GM19238 (cell line): ENCODE data around the gene DCST2.

Experiments
- DNase-seq: peaks from one replicate; pipeline ENCODE4 v3.0.0; 2011; ENCODE audit warnings: low spot score; ENCODE audit not compliant: insufficient read length

DCST2 gene

GRCh38 chr1:155026588-155026987 lies 7.0 kb downstream of the DCST2 start:
- DNase-seq = no peak

DNA sequence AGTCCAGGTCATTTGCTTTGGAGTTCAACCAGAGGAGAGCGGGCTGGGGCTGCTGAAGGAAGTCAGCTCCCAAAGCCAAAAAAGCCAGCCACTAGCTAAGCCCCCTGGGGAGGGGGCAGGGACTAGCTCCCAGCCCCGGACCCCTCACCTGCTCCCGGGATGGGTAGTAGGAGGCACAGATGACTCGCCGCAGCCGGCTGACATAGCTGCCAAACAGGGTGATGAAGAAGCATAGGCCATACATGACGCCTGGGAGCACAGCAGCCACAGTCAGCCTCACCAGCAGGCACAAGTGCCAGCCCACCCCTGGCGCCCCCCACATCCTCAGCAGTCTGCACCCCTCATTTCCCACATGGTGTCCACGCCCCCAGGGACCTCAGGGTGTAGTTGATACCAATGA lies 7.4 kb downstream of the DCST2 start:
- no peak for DNase-seq

DNA sequence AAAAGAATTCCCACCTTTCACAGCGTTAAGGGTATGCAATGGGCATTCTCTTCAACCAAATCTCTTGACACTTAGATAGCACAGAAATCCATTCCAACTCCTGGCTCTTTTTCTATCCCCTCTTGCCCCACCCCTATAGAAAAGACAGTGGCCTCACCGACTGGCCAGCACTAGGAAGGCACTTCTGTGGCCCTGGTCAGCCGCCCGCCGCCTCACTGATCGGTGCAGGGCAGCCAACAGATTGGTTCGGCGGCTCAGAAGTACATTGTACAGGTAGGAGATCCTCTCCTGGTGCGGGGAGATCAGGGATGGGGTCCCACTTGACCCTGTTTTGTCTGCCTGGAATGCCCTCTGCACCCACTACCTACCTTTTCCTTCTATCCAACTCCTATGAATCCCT lies 9.3 kb downstream of the DCST2 start:
- DNase-seq = no peak

DNA sequence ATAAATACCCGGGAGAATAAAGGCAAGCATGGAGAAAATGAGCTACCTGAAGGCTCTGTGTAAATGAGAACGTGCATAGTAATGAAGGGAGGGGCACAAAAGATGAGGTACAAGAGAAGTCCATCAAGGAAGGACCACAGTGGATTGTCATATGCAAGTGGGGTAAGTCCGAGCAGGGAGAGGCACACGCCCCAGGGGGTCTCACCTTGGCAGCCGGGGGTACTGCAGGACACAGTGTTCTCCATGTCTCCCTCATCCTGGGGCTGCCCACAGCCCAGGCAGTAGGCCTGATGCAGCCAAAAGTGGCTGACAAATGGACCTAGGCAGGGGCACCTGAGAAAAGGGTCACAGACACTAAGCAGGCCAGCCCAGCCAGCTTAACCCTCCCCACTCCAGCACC lies 10.0 kb downstream of the DCST2 start:
- no peak for DNase-seq

GRCh38 chr1:155022927-155023236 lies 10.7 kb downstream of the DCST2 start:
- DNase-seq = no peak

DNA sequence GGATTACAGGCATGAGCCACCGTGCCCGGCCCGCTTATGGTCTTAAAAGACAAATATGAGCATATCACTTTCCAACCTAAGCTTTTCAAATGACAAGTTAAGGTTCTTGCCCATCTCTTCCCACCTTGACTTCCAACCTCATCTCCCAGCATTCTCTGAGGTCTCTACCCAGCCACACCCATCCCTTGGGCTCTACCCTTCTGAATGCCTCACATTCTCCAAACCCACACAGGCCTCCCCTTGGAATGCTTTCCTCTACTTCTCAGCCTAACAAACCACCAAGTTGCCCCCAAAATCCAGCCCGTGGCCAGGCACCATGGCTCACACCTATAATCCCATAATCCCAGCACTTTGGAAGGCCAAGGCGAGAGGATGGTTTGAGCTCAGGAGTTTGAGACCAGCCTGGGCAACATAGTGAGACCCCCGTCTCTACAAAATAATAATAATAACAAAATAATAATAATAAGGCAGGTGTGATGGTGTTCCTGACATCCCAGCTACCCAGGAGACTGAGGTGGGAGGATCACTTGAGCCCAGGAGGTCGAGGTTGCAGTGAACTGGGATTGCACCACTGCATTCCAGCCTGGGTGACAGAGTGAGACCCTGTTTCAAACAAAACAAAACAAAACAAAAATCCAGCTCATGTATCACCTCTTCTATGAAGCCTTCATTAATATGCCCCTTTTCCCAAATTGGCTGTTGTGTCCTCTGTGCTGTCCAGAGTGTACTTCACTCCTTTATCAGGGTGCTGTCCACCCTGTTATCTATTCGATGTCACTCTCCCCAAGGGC lies 11.2 kb downstream of the DCST2 start:
- no peak for DNase-seq

DNA sequence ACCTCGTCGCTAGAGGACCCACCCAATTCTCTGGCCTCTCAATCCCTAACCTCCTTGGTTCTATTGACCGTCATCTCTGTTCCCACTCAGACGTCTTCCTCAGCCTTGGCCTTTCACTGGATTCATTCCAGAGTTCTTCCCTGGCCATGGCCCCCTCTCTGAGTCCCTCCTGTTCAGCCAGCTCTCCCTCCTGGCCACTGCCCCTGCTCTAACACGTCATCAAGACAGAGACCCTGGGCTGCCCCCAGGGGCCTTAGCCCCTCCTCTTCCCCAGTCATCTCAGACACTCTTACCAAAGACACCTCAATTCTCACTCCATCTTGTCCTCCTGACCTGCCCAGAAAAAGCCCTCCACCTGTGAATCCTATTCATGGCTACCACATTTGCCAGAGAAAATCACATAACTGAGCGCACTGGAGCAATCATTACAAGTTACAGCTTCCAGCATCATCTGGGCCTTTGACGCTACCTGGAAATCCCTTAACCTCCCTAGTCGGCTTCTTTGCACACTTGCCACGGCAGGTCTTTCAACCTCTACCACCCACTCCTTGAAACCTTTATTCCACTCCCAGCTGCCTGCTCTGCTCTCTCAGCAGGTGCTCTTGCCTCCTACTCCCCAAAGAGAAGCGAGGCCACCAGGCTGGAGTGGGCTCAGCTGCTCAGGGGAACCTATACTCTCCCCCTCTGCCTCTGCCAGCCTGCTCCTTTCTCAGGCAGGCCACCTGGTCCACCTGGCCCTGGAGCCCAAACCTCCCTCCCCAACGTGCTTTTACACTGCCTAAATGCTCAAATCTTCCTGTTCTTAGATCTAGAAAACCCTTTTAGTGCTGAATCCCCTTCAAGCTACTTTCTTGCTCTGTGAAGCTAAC lies 14.0 kb downstream of the DCST2 start:
- no peak for DNase-seq

DNA sequence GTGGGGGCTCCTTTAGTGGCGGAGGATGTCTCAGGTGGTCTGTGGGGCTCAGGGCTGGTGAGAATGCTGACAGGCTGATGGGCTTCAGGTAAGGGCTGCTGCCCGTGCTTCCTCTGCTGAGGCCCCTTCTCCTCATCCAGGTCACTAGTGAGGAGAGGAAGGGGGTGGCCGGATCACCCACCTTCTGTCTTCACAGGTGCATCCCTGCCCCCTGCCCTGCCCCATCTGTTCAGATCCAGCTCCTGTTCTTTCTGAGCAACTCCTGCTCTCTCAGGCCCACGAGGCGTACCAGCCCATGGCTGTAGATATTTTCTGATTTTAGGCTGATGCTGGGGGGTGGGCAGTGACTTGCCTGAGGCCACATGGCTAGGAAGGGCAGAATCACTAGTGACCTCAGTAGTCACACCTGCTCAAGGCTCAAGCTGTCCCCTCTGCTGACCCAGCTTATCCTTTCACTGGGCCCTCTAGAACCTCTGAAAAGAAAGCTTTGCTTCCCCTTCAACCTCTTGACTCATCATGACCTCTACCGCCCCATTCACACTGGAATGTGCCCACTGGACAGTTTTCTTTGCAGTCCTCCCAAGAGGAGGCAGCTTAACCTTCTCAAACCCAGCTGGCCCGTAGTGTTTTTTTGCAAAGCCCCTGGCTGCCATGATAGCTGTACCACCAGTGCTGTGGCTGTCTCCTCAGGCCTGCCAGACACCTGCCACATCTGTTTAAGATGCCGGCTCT lies 14.8 kb downstream of the DCST2 start:
- DNase-seq = no peak

- peak; percentile 64 for DNase-seq
Observed at GRCh38 chr1:155017946-155018316, 15.7 kb downstream of the DCST2 start.

DNA sequence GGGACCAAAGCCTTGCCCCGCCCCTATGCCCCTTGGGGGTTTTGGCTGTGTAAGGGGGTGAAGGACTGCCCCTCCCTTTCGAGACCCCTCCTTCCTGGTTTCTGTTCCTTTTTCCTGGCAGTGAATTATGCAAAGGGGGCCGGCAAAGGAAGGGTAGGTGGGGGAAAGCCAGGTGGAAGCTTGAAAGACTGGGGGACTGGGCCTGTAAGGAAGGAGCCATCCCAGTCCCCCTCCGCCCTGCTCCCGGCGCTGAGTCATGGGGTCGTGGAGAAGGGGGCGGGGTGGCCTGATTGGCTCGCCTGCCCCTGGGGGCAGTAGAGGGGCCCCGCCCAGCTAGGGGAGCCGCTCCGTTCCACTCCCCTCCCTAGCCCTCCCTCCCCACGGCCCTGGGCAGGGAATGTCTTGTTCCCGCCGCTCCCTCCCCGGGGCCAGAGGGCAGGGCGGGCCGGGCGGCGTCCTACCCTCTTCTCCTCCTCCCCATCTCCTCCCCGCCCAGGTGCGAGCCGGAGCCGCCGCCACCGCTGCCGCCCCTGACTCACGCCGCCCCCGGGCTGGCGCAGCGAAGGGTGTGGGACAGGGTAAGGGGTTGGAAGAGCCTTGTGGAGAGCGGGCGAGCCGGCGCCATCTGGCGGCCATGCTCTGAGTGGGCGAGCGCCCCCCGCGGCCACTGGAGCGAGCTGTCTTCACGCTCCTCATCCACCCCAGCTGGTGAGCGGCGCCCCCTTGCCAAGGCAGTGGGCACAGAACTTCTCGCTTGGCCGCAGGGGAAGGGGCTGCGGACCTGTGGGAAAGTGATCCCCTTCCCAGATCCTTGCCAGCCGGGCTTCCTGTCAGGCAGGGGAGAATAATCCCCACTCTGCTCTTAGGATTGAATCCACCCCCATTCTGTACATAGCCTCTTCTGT lies 16.3 kb downstream of the DCST2 start:
- DNase-seq = peak; percentile 87

GRCh38 chr1:155016231-155016831 lies 17.2 kb downstream of the DCST2 start:
- DNase-seq = no peak

DNA sequence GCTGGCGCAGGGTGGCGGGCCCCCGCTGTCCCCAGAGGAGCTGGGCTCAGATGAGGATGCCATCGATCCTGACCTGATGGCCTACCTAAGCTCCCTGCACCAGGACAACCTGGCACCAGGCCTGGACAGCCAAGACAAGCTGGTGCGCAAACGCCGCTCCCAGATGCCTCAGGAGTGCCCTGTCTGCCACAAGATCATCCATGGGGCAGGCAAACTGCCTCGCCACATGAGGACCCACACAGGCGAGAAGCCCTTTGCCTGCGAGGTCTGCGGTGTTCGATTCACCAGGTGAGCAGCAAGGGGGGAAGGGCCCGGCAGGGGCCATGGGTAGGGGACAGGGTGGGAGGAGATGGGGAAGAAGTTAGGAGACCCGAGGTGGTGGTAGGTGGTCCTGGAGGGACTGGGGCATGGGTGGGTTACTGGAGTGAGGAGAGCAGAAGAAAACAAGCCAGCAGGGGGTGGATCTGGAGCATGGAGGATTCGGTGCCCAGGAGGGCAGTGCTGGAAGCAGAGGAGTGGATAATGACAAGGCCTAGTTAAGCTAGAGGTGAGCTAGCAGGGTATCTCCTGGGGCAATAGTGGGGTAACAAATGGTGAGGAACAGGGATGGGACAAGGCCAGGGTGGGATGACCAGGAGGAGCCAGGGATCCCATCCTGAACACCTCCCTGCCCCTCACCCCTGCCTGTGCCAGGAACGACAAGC lies 17.9 kb downstream of the DCST2 start:
- no peak for DNase-seq

- DNase-seq = no peak
Observed at GRCh38 chr1:155014709-155015508, 18.7 kb downstream of the DCST2 start.

- no peak for DNase-seq
Observed at GRCh38 chr1:155013632-155014031, 19.9 kb downstream of the DCST2 start.

GRCh38 chr1:155012776-155013602 lies 20.6 kb downstream of the DCST2 start:
- no peak for DNase-seq

DNA sequence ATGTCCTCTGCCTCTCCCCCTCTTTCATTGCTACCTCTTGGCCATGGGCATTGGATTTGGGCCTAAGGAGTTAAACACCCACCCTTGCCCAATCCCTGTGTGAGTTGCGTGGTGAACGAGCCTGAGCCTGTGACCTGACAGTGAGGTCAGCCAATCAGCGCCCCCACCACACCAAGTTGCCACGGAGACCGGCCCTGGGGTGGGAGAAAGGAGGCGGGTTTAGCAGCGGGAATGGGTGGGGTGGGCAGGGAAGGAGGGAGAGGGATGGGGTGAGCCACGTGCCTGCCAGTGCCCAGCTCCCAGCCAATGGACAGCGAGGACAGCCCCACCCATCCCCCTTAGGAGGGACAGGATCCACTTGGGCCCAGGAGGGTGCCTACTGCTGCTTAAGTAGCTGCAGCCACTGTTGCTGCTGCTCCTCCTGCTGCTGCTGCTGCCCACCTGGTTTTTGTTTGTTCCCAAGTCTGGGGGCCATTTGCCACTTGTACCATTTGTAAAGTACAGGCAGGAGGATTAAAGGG lies 21.5 kb downstream of the DCST2 start:
- DNase-seq = no peak

DNA sequence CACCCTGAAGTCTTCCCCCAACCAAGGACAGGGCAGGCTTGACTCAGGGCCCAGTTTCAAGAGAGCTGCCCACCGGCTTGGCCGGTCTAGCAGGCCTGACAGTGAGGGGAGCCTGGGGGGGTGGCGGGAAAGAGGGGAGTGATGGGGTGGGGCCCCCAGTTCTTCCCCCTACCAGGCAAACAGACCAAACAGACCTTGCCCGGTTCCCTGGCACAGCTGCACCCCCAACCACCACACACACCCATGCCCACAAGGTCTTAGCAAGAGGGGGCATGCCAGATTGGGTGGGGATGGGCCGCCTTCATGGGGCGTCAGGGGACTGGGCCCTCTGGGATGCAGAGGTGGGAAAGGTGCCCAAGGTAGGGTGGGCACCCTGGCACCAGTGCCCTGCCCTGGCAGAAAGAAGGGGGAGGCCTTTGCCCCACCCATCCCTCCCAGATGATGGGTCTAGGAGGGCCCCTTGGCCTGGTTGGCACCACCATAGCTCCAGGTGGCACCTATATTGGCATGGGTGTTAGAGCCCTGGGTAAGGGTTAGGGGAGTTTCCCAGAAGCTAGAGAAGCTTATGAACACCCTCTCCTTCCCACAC lies 22.1 kb downstream of the DCST2 start:
- no peak for DNase-seq

GRCh38 chr1:155011004-155011416 lies 22.6 kb downstream of the DCST2 start:
- no peak for DNase-seq
